ENCODE measurements around the gene VSIR.
A peak's percentile ranks its signal among the peaks of the same experiment; 100 is the strongest.

VSIR gene

GRCh38 chr10:71713135-71714030 lies 59.9 kb downstream of the VSIR start:
- DNase-seq (ENCODE audit: low read depth), result no peak

- no peak for DNase-seq (ENCODE audit: low read depth)
Observed at GRCh38 chr10:71712572-71713134, 60.7 kb downstream of the VSIR start.

- no peak for DNase-seq (ENCODE audit: low read depth)
Observed at GRCh38 chr10:71712170-71712569, 61.1 kb downstream of the VSIR start.

- DNase-seq (ENCODE audit: low read depth), result no peak
Observed at GRCh38 chr10:71711052-71711623, 62.2 kb downstream of the VSIR start.

GRCh38 chr10:71710519-71710918 lies 62.8 kb downstream of the VSIR start:
- no peak for DNase-seq (ENCODE audit: low read depth)

GRCh38 chr10:71708897-71709882 lies 64.1 kb downstream of the VSIR start:
- no peak for DNase-seq (ENCODE audit: low read depth)

GRCh38 chr10:71708301-71708703 lies 65.0 kb downstream of the VSIR start:
- peak; percentile 48 for DNase-seq (ENCODE audit: low read depth)

GRCh38 chr10:71707240-71707789 lies 66.0 kb downstream of the VSIR start:
- no peak for DNase-seq (ENCODE audit: low read depth)

GRCh38 chr10:71706216-71707121 lies 66.9 kb downstream of the VSIR start:
- DNase-seq (ENCODE audit: low read depth), result no peak

- DNase-seq (ENCODE audit: low read depth), result no peak
Observed at GRCh38 chr10:71705582-71705981, 67.7 kb downstream of the VSIR start.

GRCh38 chr10:71704816-71705215 lies 68.5 kb downstream of the VSIR start:
- DNase-seq (ENCODE audit: low read depth), result no peak

GRCh38 chr10:71703577-71703976 lies 69.7 kb downstream of the VSIR start:
- DNase-seq (ENCODE audit: low read depth), result no peak

GRCh38 chr10:71701496-71702132 lies 71.7 kb downstream of the VSIR start:
- no peak for DNase-seq (ENCODE audit: low read depth)

GRCh38 chr10:71700731-71701368 lies 72.5 kb downstream of the VSIR start:
- DNase-seq (ENCODE audit: low read depth), result no peak

GRCh38 chr10:71698737-71699136 lies 74.6 kb downstream of the VSIR start:
- DNase-seq (ENCODE audit: low read depth), result no peak

GRCh38 chr10:71697938-71698709 lies 75.2 kb downstream of the VSIR start:
- peak; percentile 56 for DNase-seq (ENCODE audit: low read depth)

Measured in activated T-helper 9 cell treated with anti-CD3 and anti-CD28 coated beads, Interleukin-2, amount 50 U/mL, for 16 hours (primary cell).